Measurements from ENCODE around the gene SNAI1. TPM values are rescaled to one million over a fixed set of nuclear protein-coding genes. Genes with fewer than 3 reads are reported as not detected.
"Not testable (repeated sequence)": the region's sequence is repeated elsewhere in the genome, so short reads cannot be mapped to it uniquely, and the experiment has no call there.

The SNAI1 gene
- total RNA-seq, 2 experiments from 2014 or later = 0.37 to 0.47 TPM

DNA sequence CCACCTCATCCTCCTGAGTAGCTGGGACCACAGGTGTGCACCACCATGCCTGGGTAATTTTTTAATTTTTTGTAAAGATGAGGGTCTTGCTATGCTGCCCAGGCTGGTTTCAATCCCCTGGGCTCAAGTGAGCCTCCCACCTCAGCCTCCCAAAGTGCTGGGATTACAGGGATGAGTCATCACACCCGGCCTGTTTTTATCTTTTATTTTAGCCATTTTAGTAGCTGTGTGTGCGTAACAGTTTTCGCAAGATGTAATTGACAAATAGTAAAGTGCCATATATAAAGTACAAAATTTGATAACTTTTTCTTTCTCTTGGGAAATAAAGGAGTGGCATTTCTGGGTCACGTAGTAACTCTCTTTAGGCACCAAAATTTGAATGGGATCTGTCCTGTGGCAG, 21.4 kb downstream of the SNAI1 start:
- ChIA-PET CTCF (interaction anchor here (1.1 to 3.4 kb wide), 2 partner anchors 15 to 67 kb away, joined by 3 to 15 read pairs; no protein-coding TSS in a partner anchor), POLR2A (no interaction called here)
- peaks cover 11% of the 10 kb centered on the region for H3K27me3 Mint-ChIP-seq (ENCODE audit: low read depth)
- ATAC-seq (no peak), DNase-seq (no peak)
- no peaks in the 10 kb centered on the region for H3K36me3 Mint-ChIP-seq (ENCODE audit: low read depth)
- H3K27ac Mint-ChIP-seq = no peak overlapping the region
- H3K4me3 Mint-ChIP-seq = no peak overlapping the region
- H3K9me3 Mint-ChIP-seq (ENCODE audit: insufficient read depth) = no peaks in the 10 kb centered on the region
- peaks cover 43% of the 10 kb centered on the region for H3K4me1 Mint-ChIP-seq (ENCODE audit: low read depth)

DNA sequence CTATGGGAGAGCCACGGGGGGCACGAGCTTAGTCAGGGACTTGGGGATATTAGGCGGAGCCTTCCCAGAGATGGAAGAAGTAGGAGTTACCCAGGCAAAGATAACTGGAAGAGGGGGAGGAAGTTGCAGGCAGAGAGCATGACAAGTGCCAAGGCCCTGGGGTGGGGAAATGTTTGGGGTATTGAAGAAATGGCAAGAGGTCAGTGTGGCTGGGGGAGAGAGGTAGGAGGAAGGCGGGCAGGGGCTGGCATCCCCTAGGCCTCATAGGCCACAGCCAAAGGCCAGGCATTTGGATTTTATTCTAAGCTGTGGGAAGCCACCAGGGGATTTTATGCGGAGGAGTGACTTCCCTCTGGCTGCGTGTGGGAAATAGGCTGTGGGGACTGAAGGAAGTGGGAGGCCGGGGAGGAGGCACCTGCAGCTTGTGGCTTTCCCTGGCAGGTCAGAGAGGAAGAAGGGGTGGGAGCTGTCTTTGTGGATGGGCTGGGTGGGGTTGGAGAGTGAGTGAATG, 22.7 kb downstream of the SNAI1 start:
- POLR2A ChIA-PET = no interaction called here
- Mint-ChIP-seq H3K4me1 (ENCODE audit: low read depth) (peaks cover 43% of the 10 kb centered on the region), H3K27me3 (ENCODE audit: low read depth) (peaks cover 11% of the 10 kb centered on the region), H3K4me3 (no peak overlapping the region), H3K36me3 (ENCODE audit: low read depth) (no peaks in the 10 kb centered on the region), H3K27ac (peak overlapping the region; percentile 8), H3K9me3 (ENCODE audit: insufficient read depth) (no peaks in the 10 kb centered on the region)
- CTCF ChIA-PET = interaction anchor here (0.8 to 3.4 kb wide), 4 partner anchors 26 to 458 kb away, joined by 3 to 15 read pairs (median 3); no protein-coding TSS in a partner anchor
- ATAC-seq (no peak), DNase-seq (no peak)

DNA sequence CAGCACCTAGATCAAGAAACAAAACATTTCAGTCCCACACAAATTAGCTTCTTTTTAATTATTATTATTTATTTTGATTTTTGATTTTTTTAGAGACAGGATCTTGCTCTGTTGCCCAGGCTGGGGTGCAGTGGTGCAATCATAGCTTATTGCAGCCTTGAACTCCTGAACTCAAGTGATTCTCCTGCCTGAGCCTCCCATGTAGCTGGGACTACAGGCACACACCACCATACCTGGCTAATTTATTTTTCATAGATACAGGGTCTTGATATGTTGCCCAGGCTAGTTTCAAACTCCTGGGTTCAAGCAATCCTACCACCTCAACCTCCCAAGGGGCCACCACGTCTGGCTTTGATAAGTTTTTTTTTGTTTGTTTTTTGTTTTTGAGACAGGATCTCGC, 24.6 kb downstream of the SNAI1 start:
- Mint-ChIP-seq H3K4me1 (ENCODE audit: low read depth) (peaks cover 38% of the 10 kb centered on the region), H3K36me3 (ENCODE audit: low read depth) (no peaks in the 10 kb centered on the region), H3K4me3 (no peak overlapping the region), H3K9me3 (ENCODE audit: insufficient read depth) (no peaks in the 10 kb centered on the region), H3K27me3 (ENCODE audit: low read depth) (peaks cover 9% of the 10 kb centered on the region), H3K27ac (no peak overlapping the region)
- DNase-seq = no peak
- ATAC-seq = no peak
- POLR2A ChIA-PET = no interaction called here
- CTCF ChIA-PET = interaction anchor here (1.5 to 3.7 kb wide), 2 partner anchors 28 to 64 kb away, joined by 3 to 21 read pairs; no protein-coding TSS in a partner anchor

DNA sequence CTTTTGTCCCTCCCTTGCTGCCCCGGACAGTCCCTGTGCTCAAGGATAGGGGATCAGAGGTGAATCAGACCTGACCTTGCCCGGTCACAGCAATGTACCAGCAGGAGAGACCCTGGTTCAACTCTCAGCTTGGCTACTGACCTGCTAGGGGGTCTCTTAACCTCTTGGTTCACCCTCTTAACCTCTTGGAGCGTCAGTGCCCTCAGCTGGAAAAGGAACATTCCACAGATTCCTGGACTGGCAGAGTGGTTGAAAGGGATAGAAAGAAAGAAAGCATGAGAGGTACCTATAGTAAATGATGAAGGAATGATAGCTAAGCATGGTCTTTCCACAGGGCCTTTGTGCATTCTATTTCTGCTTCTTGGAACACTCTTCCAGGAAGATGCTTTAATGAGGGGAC, 25.2 kb downstream of the SNAI1 start:
- Mint-ChIP-seq H3K27ac (no peak overlapping the region), H3K4me3 (no peak overlapping the region), H3K27me3 (ENCODE audit: low read depth) (peaks cover 9% of the 10 kb centered on the region), H3K9me3 (ENCODE audit: insufficient read depth) (no peaks in the 10 kb centered on the region), H3K4me1 (ENCODE audit: low read depth) (peaks cover 42% of the 10 kb centered on the region), H3K36me3 (ENCODE audit: low read depth) (no peaks in the 10 kb centered on the region)
- ChIA-PET POLR2A (no interaction called here), CTCF (interaction anchor here (3.7 kb wide), 1 partner anchor 63 kb away, joined by 21 read pairs; no protein-coding TSS in a partner anchor)
- ATAC-seq (no peak), DNase-seq (no peak)

DNA sequence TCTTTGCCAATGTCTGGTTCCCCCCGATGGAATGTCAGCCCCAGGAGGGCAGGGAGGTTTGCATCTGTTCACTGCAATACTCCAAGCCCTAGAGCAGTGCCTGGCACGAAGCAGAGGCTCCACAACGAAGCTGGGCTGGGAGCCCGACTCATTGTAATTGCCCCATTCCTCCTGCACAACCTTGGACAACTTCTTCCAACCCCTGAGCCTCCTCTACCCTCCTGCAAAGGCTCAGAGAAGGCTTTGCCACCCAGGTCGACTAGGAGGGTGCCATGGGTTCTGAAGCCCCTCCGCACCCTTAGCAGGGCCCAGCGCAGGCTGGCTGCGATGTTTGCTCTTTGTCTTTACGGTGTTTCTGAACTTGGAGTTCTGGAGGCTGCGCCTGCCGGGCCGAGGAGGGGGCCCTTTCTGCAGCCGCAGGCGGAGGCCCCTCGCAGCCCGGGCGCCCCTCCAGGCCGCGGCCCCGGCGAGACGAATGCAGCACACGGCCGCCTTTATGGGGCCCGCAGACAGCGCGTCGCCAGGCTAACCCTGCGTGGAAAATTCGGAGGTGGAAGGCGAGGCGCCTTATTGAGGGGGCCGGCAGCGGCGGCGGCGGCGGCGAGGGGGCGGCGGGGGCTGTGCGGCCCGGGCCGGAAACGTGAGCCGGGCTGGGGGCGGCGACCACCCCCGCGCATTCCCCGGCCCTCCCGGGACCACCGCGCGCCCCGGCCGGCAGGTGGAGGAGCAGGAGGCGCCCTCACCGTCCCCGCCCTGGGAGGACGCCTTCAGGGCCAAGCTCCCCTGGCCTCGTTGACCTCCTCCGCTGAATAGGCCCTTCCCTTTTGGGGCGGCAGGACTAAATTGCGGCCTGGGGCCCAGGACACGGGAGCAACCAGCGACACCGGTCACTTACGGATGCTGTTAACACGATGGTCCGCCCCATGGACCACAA, 27.0 kb downstream of the SNAI1 start:
- ChIA-PET POLR2A (no interaction called here), CTCF (interaction anchor here (3.7 kb wide), 1 partner anchor 62 kb away, joined by 21 read pairs; no protein-coding TSS in a partner anchor)
- DNase-seq (no peak), ATAC-seq (no peak)
- peaks cover 31% of the 10 kb centered on the region for H3K4me1 Mint-ChIP-seq (ENCODE audit: low read depth)
- H3K27me3 Mint-ChIP-seq (ENCODE audit: low read depth) = peaks cover 9% of the 10 kb centered on the region
- no peaks in the 10 kb centered on the region for H3K36me3 Mint-ChIP-seq (ENCODE audit: low read depth)
- no peaks in the 10 kb centered on the region for H3K9me3 Mint-ChIP-seq (ENCODE audit: insufficient read depth)
- H3K27ac Mint-ChIP-seq = no peak overlapping the region
- H3K4me3 Mint-ChIP-seq = no peak overlapping the region

DNA sequence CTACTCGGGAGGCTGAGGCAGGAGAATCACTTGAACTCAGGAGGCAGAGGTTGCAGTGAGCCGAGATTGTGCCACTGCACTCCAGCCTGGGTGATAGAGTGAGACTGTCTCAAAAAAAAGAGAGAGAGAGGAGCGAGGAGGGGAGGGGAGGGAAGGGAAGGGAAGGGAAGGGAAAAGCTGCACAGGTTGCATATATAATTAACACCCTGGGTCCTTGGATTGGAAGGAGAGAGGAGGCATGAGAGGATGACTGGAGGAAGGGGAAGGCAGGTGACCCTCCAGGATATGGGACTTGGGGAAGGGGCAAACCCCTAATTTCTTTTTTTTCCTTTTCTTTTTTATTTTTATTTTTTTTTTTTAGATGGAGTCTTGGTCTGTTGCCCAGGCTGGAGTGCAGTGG, 28.8 kb downstream of the SNAI1 start:
- H3K27ac Mint-ChIP-seq; DNase-seq; ATAC-seq; H3K27me3 Mint-ChIP-seq (ENCODE audit: low read depth); H3K4me3 Mint-ChIP-seq; H3K36me3 Mint-ChIP-seq (ENCODE audit: low read depth); H3K9me3 Mint-ChIP-seq (ENCODE audit: insufficient read depth): not testable (repeated sequence)
- ChIA-PET CTCF (interaction anchor here (1.4 to 3.3 kb wide), 2 partner anchors 22 to 59 kb away, joined by 4 to 27 read pairs; no protein-coding TSS in a partner anchor), POLR2A (interaction anchor here (0.7 kb wide), 1 partner anchor 318 kb away, joined by 3 read pairs; no protein-coding TSS in a partner anchor)
- H3K4me1 Mint-ChIP-seq (ENCODE audit: low read depth) = peaks cover 20% of the 10 kb centered on the region

DNA sequence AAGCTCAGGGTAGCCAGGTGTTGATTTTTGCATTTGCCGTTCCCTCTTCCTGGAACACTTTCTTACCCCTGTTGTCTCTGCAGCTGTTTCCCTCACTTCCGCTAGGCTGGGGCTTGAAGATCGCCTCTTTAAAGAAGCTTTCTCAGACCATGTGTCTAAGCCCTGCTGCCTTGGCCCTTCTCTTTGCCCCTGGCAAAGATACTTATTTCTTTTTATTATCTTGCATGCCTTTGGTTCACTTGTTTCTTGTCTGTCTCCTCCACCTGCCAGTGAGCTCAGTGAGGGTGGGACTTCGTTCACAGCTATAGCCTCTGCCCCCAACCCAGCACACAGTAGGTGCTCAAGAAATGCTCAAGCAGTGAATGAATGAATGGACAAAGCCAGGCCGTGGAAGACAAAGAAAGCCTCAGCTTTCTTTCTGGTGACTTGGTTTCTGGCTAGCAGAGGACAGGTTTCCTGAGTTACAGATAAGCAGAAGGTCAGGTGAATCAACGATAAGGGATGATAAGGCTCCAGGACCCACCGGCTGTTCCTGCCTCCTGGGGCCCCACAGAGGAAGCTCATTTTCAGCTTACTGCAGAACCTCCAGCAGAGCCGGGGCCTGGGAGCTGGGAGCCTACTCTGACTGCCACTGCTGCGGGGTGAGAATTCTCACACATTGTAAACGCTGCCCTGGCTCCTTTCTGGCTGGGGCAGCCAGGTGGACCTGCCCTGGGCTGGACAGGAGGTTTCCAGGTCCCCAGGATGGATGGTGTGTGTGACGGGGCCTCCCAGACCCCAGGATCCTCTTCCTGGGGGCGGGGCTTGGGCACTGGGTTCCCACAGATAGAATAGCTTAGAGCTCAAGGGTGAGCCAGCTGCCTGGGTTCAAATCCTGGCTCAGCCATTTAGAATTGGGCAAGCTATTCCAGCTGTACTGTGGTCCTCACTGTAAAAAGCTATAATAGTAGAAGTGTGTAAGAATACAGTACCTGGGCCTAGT, 29.8 kb downstream of the SNAI1 start:
- H3K27ac Mint-ChIP-seq = peak overlapping the region; percentile 37
- ATAC-seq = peak; percentile 48
- ChIA-PET POLR2A (no interaction called here), CTCF (interaction anchor here (0.7 to 3.3 kb wide), 6 partner anchors 23 to 166 kb away, joined by 3 to 27 read pairs (median 6); no protein-coding TSS in a partner anchor)
- H3K4me1 Mint-ChIP-seq (ENCODE audit: low read depth) = peaks cover 14% of the 10 kb centered on the region
- peaks cover 4% of the 10 kb centered on the region for H3K27me3 Mint-ChIP-seq (ENCODE audit: low read depth)
- no peak for DNase-seq
- H3K4me3 Mint-ChIP-seq = no peak overlapping the region
- no peaks in the 10 kb centered on the region for H3K9me3 Mint-ChIP-seq (ENCODE audit: insufficient read depth)
- H3K36me3 Mint-ChIP-seq (ENCODE audit: low read depth) = no peaks in the 10 kb centered on the region

DNA sequence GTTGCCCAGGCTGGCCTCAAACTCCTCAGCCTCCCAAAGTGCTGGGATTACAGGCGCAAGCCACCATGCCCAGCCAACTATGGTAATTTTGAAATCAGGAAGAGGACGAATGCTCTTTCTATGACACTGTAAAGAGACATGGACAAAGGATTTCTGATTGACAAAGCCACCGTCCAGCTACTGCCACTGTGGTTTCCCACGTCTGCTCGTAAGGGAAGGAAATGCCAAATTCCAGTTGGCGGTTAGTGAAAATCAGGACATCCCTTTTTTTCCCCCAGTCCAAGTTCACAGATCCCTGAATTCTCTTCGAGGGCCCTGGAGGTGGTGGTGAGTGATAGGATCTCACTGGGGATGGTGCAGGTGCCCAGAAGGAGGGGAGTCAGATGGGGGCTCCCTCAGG, 31.2 kb downstream of the SNAI1 start:
- Mint-ChIP-seq H3K27me3 (ENCODE audit: low read depth) (no peaks in the 10 kb centered on the region), H3K36me3 (ENCODE audit: low read depth) (no peaks in the 10 kb centered on the region), H3K4me3 (no peak overlapping the region), H3K27ac (no peak overlapping the region), H3K4me1 (ENCODE audit: low read depth) (peaks cover 11% of the 10 kb centered on the region), H3K9me3 (ENCODE audit: insufficient read depth) (no peaks in the 10 kb centered on the region)
- POLR2A ChIA-PET = no interaction called here
- CTCF ChIA-PET = interaction anchor here (2.0 to 3.3 kb wide), 3 partner anchors 34 to 72 kb away, joined by 9 to 27 read pairs (median 10); no protein-coding TSS in a partner anchor
- ATAC-seq (no peak), DNase-seq (no peak)

DNA sequence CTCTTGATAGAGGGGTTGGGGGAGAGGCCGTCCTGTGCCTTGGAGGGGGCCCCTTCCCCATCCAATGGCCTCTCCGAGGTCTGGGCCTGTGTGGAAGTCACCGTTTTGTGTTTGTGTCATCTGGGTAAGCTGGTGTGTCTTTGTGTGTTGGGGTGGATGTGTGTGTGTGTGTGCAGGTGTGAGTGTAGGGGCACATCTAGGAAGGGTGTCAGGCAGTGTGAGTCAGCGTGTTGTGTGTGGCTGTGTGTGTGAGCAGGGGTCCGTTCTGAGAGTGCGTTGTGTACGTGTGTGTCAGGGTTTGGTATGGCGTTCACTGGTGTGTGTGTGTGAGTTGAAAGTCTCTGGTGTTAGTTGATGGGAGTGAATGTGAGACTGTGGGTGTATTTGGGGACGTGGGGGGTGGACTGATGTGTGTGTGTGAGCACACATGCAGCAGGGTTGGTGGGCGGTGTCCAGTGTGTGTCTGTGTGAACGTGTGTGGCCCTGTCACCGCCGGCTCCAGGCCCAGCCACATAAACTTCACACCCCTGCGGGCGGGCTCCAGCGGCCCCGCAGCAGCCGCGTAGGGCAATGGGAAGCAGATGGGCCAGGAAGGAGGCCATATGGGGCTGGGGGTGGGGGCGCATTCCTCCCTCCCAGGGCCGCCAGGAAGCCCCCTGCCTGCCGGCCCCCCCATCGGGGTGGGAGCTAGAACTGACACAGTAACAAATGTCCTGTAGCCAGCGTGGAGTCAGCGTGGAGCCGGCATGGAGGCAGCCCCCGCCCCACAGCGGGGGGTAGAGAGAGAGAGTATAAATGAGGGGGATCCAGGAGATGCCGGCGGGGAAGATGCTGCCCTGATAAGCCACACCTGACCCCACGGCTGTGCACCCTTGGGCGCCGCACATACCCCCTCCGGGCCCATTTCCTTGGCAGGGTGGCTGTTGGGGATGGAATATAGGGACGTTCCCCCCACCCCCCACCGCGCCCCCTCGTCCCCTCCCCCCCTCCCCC, 32.1 kb downstream of the SNAI1 start:
- ChIA-PET POLR2A (no interaction called here), CTCF (no interaction called here)
- Mint-ChIP-seq H3K9me3 (ENCODE audit: insufficient read depth) (no peaks in the 10 kb centered on the region), H3K36me3 (ENCODE audit: low read depth) (no peaks in the 10 kb centered on the region), H3K27ac (no peak overlapping the region), H3K4me1 (ENCODE audit: low read depth) (peaks cover 16% of the 10 kb centered on the region), H3K27me3 (ENCODE audit: low read depth) (peaks cover 2% of the 10 kb centered on the region), H3K4me3 (no peak overlapping the region)
- no peak for ATAC-seq
- DNase-seq = no peak

DNA sequence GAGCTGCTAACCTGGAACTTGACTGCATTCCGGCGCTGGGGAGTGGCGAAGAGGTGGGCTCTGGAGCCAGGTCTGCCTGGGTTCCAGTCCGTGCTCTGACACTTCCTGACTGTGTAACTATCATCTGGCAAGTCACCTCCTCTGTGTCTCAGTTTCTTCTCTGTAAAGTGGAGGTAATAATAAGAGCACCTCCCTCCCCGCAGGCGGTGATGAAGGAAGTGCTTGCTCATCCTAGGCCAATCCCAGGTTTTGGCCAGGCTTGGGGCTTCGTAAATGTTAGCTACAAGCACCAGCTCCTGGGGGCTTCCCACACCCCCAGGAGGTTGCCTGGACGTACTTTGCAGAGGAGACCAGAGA, 32.8 kb downstream of the SNAI1 start:
- ChIA-PET CTCF (no interaction called here), POLR2A (no interaction called here)
- DNase-seq = no peak
- Mint-ChIP-seq H3K9me3 (ENCODE audit: insufficient read depth) (no peaks in the 10 kb centered on the region), H3K4me3 (no peak overlapping the region), H3K27me3 (ENCODE audit: low read depth) (peaks cover 2% of the 10 kb centered on the region), H3K36me3 (ENCODE audit: low read depth) (no peaks in the 10 kb centered on the region), H3K27ac (no peak overlapping the region), H3K4me1 (ENCODE audit: low read depth) (peaks cover 23% of the 10 kb centered on the region)
- no peak for ATAC-seq
